ENCODE results near the gene ARHGAP29. TPM values are rescaled to one million over a fixed set of nuclear protein-coding genes. Genes with fewer than 3 reads are reported as not detected.

Gene ARHGAP29
- total RNA-seq, 2 experiments from 2014 or later, result not detected

DNA sequence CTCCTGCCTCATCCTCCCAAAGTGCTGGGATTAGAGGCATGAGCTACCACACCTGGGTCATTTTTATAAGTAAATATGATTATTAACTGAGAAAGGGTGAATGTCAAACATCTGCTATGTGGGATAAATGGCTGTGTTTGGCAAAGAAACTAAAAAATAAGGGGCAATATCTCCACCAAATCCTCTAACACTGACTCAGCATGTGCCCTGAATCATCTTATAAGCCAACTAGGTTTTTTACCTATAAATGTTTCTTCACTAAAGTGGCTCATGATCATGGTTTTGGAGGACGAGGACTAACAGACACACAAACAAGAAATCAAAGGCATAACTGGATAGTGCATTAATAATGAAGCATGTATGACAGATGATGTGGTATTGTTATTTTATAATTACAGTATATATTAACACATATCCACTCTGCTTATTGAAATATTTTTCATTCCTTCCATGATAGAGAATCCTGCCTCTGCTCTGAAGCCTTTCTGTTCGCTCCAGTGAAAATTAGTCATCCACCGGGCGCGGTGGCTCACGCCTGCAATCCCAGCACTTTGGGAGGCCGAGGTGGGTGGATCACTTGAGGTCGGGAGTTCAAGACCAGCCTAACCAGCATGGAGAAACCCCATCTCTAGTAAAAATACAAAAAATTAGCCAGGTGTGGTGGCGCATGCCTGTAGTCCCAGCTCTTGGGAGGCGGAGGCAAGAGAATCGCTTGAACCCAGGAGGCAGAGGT is 11.7 kb upstream of the ARHGAP29 start:
- ATAC-seq, result no peak
- TF ChIP-seq, protein P1, sequence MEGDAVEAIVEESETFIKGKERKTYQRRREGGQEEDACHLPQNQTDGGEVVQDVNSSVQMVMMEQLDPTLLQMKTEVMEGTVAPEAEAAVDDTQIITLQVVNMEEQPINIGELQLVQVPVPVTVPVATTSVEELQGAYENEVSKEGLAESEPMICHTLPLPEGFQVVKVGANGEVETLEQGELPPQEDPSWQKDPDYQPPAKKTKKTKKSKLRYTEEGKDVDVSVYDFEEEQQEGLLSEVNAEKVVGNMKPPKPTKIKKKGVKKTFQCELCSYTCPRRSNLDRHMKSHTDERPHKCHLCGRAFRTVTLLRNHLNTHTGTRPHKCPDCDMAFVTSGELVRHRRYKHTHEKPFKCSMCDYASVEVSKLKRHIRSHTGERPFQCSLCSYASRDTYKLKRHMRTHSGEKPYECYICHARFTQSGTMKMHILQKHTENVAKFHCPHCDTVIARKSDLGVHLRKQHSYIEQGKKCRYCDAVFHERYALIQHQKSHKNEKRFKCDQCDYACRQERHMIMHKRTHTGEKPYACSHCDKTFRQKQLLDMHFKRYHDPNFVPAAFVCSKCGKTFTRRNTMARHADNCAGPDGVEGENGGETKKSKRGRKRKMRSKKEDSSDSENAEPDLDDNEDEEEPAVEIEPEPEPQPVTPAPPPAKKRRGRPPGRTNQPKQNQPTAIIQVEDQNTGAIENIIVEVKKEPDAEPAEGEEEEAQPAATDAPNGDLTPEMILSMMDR (IDR thresholded peaks at IDR 0.05), result no peak
- no peak overlapping the region for H3K4me3 Mint-ChIP-seq
- peaks cover 5% of the 10 kb centered on the region for H3K4me1 Mint-ChIP-seq (ENCODE audit: low read depth)
- H3K27me3 Mint-ChIP-seq, result peaks cover 50% of the 10 kb centered on the region
- no peaks in the 10 kb centered on the region for H3K36me3 Mint-ChIP-seq (ENCODE audit: low read depth)
- ChIA-PET POLR2A (no interaction called here), CTCF (interaction anchor here (1.4 kb wide), 1 partner anchor 209 kb away, joined by 4 read pairs; no protein-coding TSS in a partner anchor)
- intact Hi-C loops (cut with micrococcal nuclease), result no loop called here
- H3K9me3 Mint-ChIP-seq, result no peaks in the 10 kb centered on the region
- no peak for DNase-seq
- no peak overlapping the region for H3K27ac Mint-ChIP-seq

- ChIA-PET POLR2A (no interaction called here), CTCF (interaction anchor here (1.2 to 1.4 kb wide), 2 partner anchors 15 to 208 kb away, joined by 3 to 4 read pairs; no protein-coding TSS in a partner anchor)
- TF ChIP-seq, protein P1 (IDR thresholded peaks at IDR 0.05), result no peak
- H3K4me1 Mint-ChIP-seq (ENCODE audit: low read depth), result peaks cover 5% of the 10 kb centered on the region
- ATAC-seq (peak; percentile 53), DNase-seq (peak; percentile 25)
- H3K36me3 Mint-ChIP-seq (ENCODE audit: low read depth), result peaks cover 5% of the 10 kb centered on the region
- H3K27ac Mint-ChIP-seq, result no peak overlapping the region
- intact Hi-C loops (cut with micrococcal nuclease), result no loop called here
- H3K27me3 Mint-ChIP-seq, result peaks cover 58% of the 10 kb centered on the region
- peaks cover 9% of the 10 kb centered on the region for H3K9me3 Mint-ChIP-seq
- peak overlapping the region; percentile 51 for H3K4me3 Mint-ChIP-seq
Observed at GRCh38 chr1:94247138-94248094, 10.0 kb upstream of the ARHGAP29 start.

- ChIA-PET CTCF (no interaction called here), POLR2A (no interaction called here)
- ATAC-seq (no peak), DNase-seq (no peak)
- H3K4me3 Mint-ChIP-seq, result peak overlapping the region; percentile 51
- H3K4me1 Mint-ChIP-seq (ENCODE audit: low read depth), result peaks cover 5% of the 10 kb centered on the region
- intact Hi-C loops (cut with micrococcal nuclease), result no loop called here
- H3K27ac Mint-ChIP-seq, result no peak overlapping the region
- peaks cover 5% of the 10 kb centered on the region for H3K36me3 Mint-ChIP-seq (ENCODE audit: low read depth)
- H3K9me3 Mint-ChIP-seq, result peaks cover 9% of the 10 kb centered on the region
- TF ChIP-seq, protein P1 (IDR thresholded peaks at IDR 0.05), result no peak
- peaks cover 62% of the 10 kb centered on the region for H3K27me3 Mint-ChIP-seq
Observed at GRCh38 chr1:94246692-94247137, 9.3 kb upstream of the ARHGAP29 start.

GRCh38 chr1:94245747-94246438 is 8.5 kb upstream of the ARHGAP29 start:
- TF ChIP-seq, protein P1 (IDR thresholded peaks at IDR 0.05), result no peak
- ChIA-PET POLR2A (no interaction called here), CTCF (interaction anchor here (1.3 kb wide), 1 partner anchor 10 kb away, joined by 3 read pairs; no protein-coding TSS in a partner anchor)
- Mint-ChIP-seq H3K4me3 (no peak overlapping the region), H3K27ac (no peak overlapping the region), H3K27me3 (peaks cover 63% of the 10 kb centered on the region), H3K36me3 (ENCODE audit: low read depth) (peaks cover 5% of the 10 kb centered on the region), H3K9me3 (peaks cover 9% of the 10 kb centered on the region), H3K4me1 (ENCODE audit: low read depth) (peaks cover 5% of the 10 kb centered on the region)
- intact Hi-C loops (cut with micrococcal nuclease), result no loop called here
- ATAC-seq, result no peak
- DNase-seq, result no peak
